Mesenchymal stem cell (in vitro differentiated cells and primary cell): ENCODE data around the gene EVL.

Experiments
- DNase-seq: peaks from one replicate; pipeline ENCODE4 v3.0.0-alpha.2; 2013
- H2AFZ ChIP-seq: one replicate; pipeline ENCODE4 v1.6.1; 2013; ENCODE audit warnings: low read depth, mild to moderate bottlenecking, control low read depth, inconsistent platforms, low read length, moderate library complexity
- H2AK5ac ChIP-seq: 2 replicates; pipeline ENCODE4 v1.6.1; 2013; ENCODE audit warnings: low read length, moderate library complexity, mild to moderate bottlenecking, inconsistent platforms; ENCODE audit not compliant: severe bottlenecking
- H2BK120ac ChIP-seq: one replicate; pipeline ENCODE4 v1.6.1; 2013; ENCODE audit warnings: low read depth, mild to moderate bottlenecking, inconsistent platforms, low read length, moderate library complexity
- H2BK12ac ChIP-seq, 2 experiments: one replicate each; pipeline ENCODE4 v1.6.1; 2013; ENCODE audit warnings: inconsistent platforms in 2 of 2, low read length in 2 of 2, mild to moderate bottlenecking in 2 of 2, moderate library complexity in 2 of 2, control low read depth in 1 of 2
- H2BK15ac ChIP-seq: one replicate; pipeline ENCODE4 v1.6.1; 2013; ENCODE audit warnings: mild to moderate bottlenecking, low read depth, inconsistent platforms; ENCODE audit not compliant: poor library complexity, severe bottlenecking
- H2BK5ac ChIP-seq: 2 replicates; pipeline ENCODE4 v1.6.1; 2013; ENCODE audit warnings: low read depth, mild to moderate bottlenecking, low read length, control low read depth, inconsistent platforms; ENCODE audit not compliant: poor library complexity, severe bottlenecking
- H3K14ac ChIP-seq, 2 experiments: one replicate each; pipeline ENCODE4 v1.6.1; 2013; ENCODE audit warnings: inconsistent platforms in 2 of 2, low read length in 2 of 2, control low read depth in 1 of 2, mild to moderate bottlenecking in 1 of 2, moderate library complexity in 1 of 2
- H3K18ac ChIP-seq, 2 experiments: one replicate each; pipeline ENCODE4 v1.6.1; 2013; ENCODE audit warnings: inconsistent platforms in 2 of 2, low read length in 2 of 2, control low read depth in 1 of 2, low read depth in 1 of 2, mild to moderate bottlenecking in 1 of 2
- H3K23ac ChIP-seq, 2 experiments: one replicate each; pipeline ENCODE4 v1.6.1; 2013; ENCODE audit warnings: inconsistent platforms in 2 of 2, low read length in 2 of 2, mild to moderate bottlenecking in 2 of 2, moderate library complexity in 2 of 2, control low read depth in 1 of 2
- H3K27ac ChIP-seq: 2 replicates; pipeline ENCODE4 v1.5.1; 2013; ENCODE audit warnings: mild to moderate bottlenecking, moderate library complexity, low read length, control low read depth, inconsistent platforms; ENCODE audit not compliant: poor library complexity, severe bottlenecking
- H3K27me3 ChIP-seq, 2 experiments: 2 replicates each; pipeline versions ENCODE4 v1.6.1 to v1.7.0; 2013; ENCODE audit warnings: low read length in 2 of 2, mild to moderate bottlenecking in 2 of 2, moderate library complexity in 2 of 2, control low read depth in 1 of 2, inconsistent platforms in 1 of 2; ENCODE audit not compliant: control insufficient read depth in 1 of 2, insufficient read depth in 1 of 2
- H3K36me3 ChIP-seq, 2 experiments: 2 replicates each; pipeline versions ENCODE4 v1.6.1 to v1.7.0; 2013; ENCODE audit warnings: low read length in 2 of 2, control low read depth in 1 of 2, inconsistent platforms in 1 of 2, low read depth in 1 of 2, mild to moderate bottlenecking in 1 of 2; ENCODE audit not compliant: insufficient read depth in 2 of 2, control insufficient read depth in 1 of 2
- H3K4ac ChIP-seq, 2 experiments: one replicate each; pipeline ENCODE4 v1.6.1; 2013; ENCODE audit warnings: inconsistent platforms in 2 of 2, low read length in 2 of 2, mild to moderate bottlenecking in 2 of 2, moderate library complexity in 2 of 2, control low read depth in 1 of 2, low read depth in 1 of 2
- H3K4me1 ChIP-seq: 2 replicates; pipeline ENCODE4 v1.6.1; 2013; ENCODE audit warnings: low read depth, low read length, control low read depth; ENCODE audit not compliant: control insufficient read depth, insufficient read depth
- H3K4me2 ChIP-seq: 2 replicates; pipeline ENCODE4 v1.6.1; 2013; ENCODE audit warnings: low read length, mild to moderate bottlenecking, inconsistent platforms; ENCODE audit not compliant: poor library complexity, severe bottlenecking
- H3K4me3 ChIP-seq, 2 experiments: 2 replicates each; pipeline versions ENCODE4 v1.5.1 to v1.7.0; 2013; ENCODE audit warnings: low read length in 2 of 2, mild to moderate bottlenecking in 2 of 2, control low read depth in 1 of 2, low read depth in 1 of 2; ENCODE audit not compliant: insufficient read depth in 1 of 2
- H3K79me1 ChIP-seq: replicated peaks from 2 replicates; pipeline ENCODE4 v1.6.1; 2013; ENCODE audit warnings: mild to moderate bottlenecking, control low read depth, low read length, inconsistent platforms; ENCODE audit not compliant: poor library complexity, severe bottlenecking
- H3K9ac ChIP-seq: 2 replicates; pipeline ENCODE4 v1.7.0; 2013; ENCODE audit warnings: mild to moderate bottlenecking, low read length, moderate library complexity
- H3K9me3 ChIP-seq: 2 replicates; pipeline ENCODE4 v1.7.0; 2013; ENCODE audit warnings: mild to moderate bottlenecking, low read length; ENCODE audit not compliant: control insufficient read depth
- H4K8ac ChIP-seq: one replicate; pipeline ENCODE4 v1.6.1; 2013; ENCODE audit warnings: inconsistent platforms, mild to moderate bottlenecking, low read length, moderate library complexity
- H4K91ac ChIP-seq: one replicate; pipeline ENCODE4 v1.6.1; 2013; ENCODE audit warnings: mild to moderate bottlenecking, low read length, inconsistent platforms
- WGBS: methylation state at CpG from one replicate; pipeline ENCODE4 v1.1.7; 2013; ENCODE audit warnings: mixed read lengths; 5-methylcytosine and 5-hydroxymethylcytosine counted together

The EVL gene

DNA sequence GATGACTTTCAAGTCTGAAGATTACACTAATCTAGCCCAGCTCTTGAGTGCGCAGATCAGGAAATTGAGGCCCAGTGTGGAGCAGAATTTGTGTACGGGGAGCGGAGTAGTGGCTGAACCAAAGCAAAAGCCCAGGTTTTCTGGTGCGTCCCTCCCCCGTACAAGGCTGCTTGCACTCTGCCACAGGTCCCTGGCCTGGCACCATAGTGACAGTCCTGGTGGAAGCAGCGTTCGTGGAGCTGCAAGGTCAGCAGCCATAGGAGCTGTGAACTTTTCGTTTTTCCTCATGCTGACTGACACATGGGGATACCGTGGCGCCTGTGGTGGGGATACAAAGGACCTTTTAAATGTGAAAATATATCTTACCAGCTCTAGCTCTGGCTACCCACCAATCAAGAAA lies 1.7 kb downstream of the EVL start:
- H3K4me2 ChIP-seq, result no peak overlapping the region
- no peak overlapping the region for H2BK15ac ChIP-seq
- H3K27me3 ChIP-seq, result no peaks in the 10 kb centered on the region
- no peak overlapping the region for H4K8ac ChIP-seq
- H3K9me3 ChIP-seq, result no peaks in the 10 kb centered on the region
- no peak for DNase-seq
- H3K27ac ChIP-seq, result no peak overlapping the region
- no peak overlapping the region for H4K91ac ChIP-seq
- no peak overlapping the region for H3K4me3 ChIP-seq
- H2AFZ ChIP-seq, result no peak overlapping the region
- H3K79me1 ChIP-seq, result peaks cover 51% of the 10 kb centered on the region
- H3K23ac ChIP-seq, result no peak overlapping the region
- H2BK5ac ChIP-seq, result no peak overlapping the region
- H3K9ac ChIP-seq, result no peak overlapping the region
- H3K36me3 ChIP-seq, result no peaks in the 10 kb centered on the region
- H3K14ac ChIP-seq, result no peak overlapping the region
- H2BK12ac ChIP-seq, result no peak overlapping the region
- H3K4me1 ChIP-seq, result peaks cover 6% of the 10 kb centered on the region
- no peak overlapping the region for H3K18ac ChIP-seq
- no peak overlapping the region for H2AK5ac ChIP-seq
- 84% methylated on average over 9 of the region's 10 CpGs for WGBS
- H3K4ac ChIP-seq, result no peak overlapping the region
- H2BK120ac ChIP-seq, result no peak overlapping the region

DNA sequence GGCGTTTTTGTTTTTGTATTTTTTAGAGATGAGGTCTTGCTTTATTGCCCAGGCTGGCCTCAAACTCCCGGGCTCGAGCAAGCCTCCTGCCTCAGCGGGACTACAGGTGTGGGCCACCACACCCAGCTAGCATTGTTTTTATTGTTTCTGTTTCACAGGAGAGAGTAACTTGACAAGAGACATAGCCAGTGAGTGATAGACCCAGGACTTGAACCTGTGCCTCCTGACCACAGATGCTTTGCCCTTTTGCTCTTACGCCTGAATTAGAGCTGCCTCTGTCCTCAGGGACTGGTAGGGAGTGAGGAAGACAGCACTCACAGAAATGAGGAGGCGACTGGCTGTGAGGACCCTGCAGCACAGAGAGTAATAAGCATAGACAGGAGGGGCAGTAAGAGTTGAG lies 2.3 kb downstream of the EVL start:
- no peak overlapping the region for H2BK5ac ChIP-seq
- H3K27me3 ChIP-seq, result no peaks in the 10 kb centered on the region
- H2BK12ac ChIP-seq, result no peak overlapping the region
- H2AK5ac ChIP-seq, result no peak overlapping the region
- no peak overlapping the region for H3K14ac ChIP-seq
- H2BK120ac ChIP-seq, result no peak overlapping the region
- H3K79me1 ChIP-seq, result peaks cover 51% of the 10 kb centered on the region
- no peak for DNase-seq
- H3K4me2 ChIP-seq, result no peak overlapping the region
- H3K4me3 ChIP-seq, result no peak overlapping the region
- no peak overlapping the region for H3K4ac ChIP-seq
- H2BK15ac ChIP-seq, result no peak overlapping the region
- H4K91ac ChIP-seq, result no peak overlapping the region
- WGBS, result 90% methylated on average over 6 of the region's 6 CpGs
- H3K4me1 ChIP-seq, result peaks cover 6% of the 10 kb centered on the region
- H3K18ac ChIP-seq, result no peak overlapping the region
- H4K8ac ChIP-seq, result no peak overlapping the region
- H3K23ac ChIP-seq, result no peak overlapping the region
- H3K36me3 ChIP-seq, result no peaks in the 10 kb centered on the region
- H2AFZ ChIP-seq, result no peak overlapping the region
- H3K27ac ChIP-seq, result no peak overlapping the region
- H3K9ac ChIP-seq, result no peak overlapping the region
- no peaks in the 10 kb centered on the region for H3K9me3 ChIP-seq

DNA sequence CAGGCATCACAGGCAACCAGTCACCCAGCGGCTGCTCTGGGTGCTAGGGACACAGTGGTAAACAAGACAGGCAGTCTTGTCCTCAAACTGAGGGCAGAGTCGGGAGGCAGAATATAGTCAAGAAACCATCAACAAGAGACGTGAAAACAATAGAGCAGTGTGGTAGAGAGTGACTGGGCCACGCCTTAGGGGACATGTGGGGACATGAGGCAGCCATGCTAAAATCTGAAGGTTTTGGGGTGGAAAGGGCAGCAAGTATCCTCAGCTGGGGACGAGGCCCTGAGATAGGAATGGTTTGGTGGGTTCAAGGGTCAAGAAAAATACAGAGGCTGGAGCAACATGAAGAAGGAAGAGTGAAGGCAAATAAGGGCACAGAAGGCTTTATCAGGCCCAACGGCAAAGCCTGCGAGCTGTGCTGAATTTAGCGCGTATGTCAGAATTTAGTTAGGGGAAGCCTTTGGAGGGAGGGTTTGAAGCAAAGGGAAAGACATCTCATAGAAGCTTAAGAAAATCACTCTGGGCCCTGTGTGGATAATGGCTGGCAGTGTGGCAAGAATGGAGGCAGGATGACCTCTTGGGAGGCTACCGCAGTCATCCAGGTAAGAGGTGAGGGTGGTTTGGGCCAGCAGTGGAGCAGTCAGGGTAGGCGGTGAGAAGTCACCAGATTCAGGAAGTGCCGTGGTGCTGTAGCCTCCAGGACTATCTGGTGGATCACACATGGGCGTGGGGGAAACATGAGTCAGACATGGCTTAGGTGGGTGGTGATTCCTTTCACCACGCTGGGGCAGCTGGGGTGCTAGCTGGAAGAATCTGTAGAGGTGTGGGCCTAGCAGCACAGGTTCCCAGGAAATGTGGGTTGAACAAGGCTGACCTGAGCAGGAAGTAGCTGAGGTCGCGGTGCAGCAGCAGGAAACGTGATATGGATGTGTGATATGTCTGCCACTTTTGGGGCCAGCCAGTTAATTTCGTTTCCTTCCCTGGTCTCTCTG lies 3.0 kb downstream of the EVL start:
- H2BK5ac ChIP-seq, result no peak overlapping the region
- H3K9ac ChIP-seq, result no peak overlapping the region
- H4K8ac ChIP-seq, result no peak overlapping the region
- no peak for DNase-seq
- no peak overlapping the region for H3K4me2 ChIP-seq
- H3K36me3 ChIP-seq, result no peaks in the 10 kb centered on the region
- H3K14ac ChIP-seq, result peak overlapping the region in 1 of 2 experiments; percentile 9
- H3K4me1 ChIP-seq, result peaks cover 6% of the 10 kb centered on the region
- no peak overlapping the region for H2BK15ac ChIP-seq
- no peaks in the 10 kb centered on the region for H3K9me3 ChIP-seq
- H2BK12ac ChIP-seq, result peak overlapping the region in 1 of 2 experiments; percentile 29
- H3K4me3 ChIP-seq, result no peak overlapping the region
- no peak overlapping the region for H2AFZ ChIP-seq
- H3K18ac ChIP-seq, result peak overlapping the region in 1 of 2 experiments; percentile 26
- no peak overlapping the region for H3K27ac ChIP-seq
- no peak overlapping the region for H3K4ac ChIP-seq
- no peak overlapping the region for H3K23ac ChIP-seq
- 91% methylated on average over 18 of the region's 18 CpGs for WGBS
- H2BK120ac ChIP-seq, result no peak overlapping the region
- no peak overlapping the region for H2AK5ac ChIP-seq
- H3K79me1 ChIP-seq, result peaks cover 56% of the 10 kb centered on the region
- H3K27me3 ChIP-seq, result no peaks in the 10 kb centered on the region
- no peak overlapping the region for H4K91ac ChIP-seq

- over 99% methylated on average over 9 of the region's 9 CpGs for WGBS
- DNase-seq, result no peak
Measured at GRCh38 chr14:100069161-100069800, 4.1 kb downstream of the EVL start.

More at GRCh38 chr14:100069161-100069800, 4.1 kb downstream of the EVL start:
- H3K27me3 ChIP-seq, result no peaks in the 10 kb centered on the region
- H3K23ac ChIP-seq, result no peak overlapping the region
- H3K36me3 ChIP-seq, result no peaks in the 10 kb centered on the region
- H3K14ac ChIP-seq, result no peak overlapping the region
- H3K9ac ChIP-seq, result no peak overlapping the region
- peaks cover 56% of the 10 kb centered on the region for H3K79me1 ChIP-seq
- no peak overlapping the region for H2BK15ac ChIP-seq
- no peak overlapping the region for H2BK120ac ChIP-seq
- H4K8ac ChIP-seq, result no peak overlapping the region
- no peak overlapping the region for H4K91ac ChIP-seq
- H3K27ac ChIP-seq, result no peak overlapping the region
- no peak overlapping the region for H2BK5ac ChIP-seq
- no peak overlapping the region for H3K4ac ChIP-seq
- no peak overlapping the region for H2AFZ ChIP-seq
- no peak overlapping the region for H3K4me2 ChIP-seq
- no peak overlapping the region for H3K4me3 ChIP-seq
- H3K4me1 ChIP-seq, result peaks cover 6% of the 10 kb centered on the region
- H2AK5ac ChIP-seq, result no peak overlapping the region
- no peak overlapping the region for H3K18ac ChIP-seq
- no peak overlapping the region for H2BK12ac ChIP-seq
- H3K9me3 ChIP-seq, result no peaks in the 10 kb centered on the region
